Mesenchymal stem cell (in vitro differentiated cells and primary cell): ENCODE data around the gene KLHL18.

Source experiments
- DNase-seq: peaks from one replicate; pipeline ENCODE4 v3.0.0-alpha.2; 2013
- H2AFZ ChIP-seq: one replicate; pipeline ENCODE4 v1.6.1; 2013; ENCODE audit warnings: low read depth, mild to moderate bottlenecking, control low read depth, inconsistent platforms, low read length, moderate library complexity
- H2AK5ac ChIP-seq: 2 replicates; pipeline ENCODE4 v1.6.1; 2013; ENCODE audit warnings: low read length, moderate library complexity, mild to moderate bottlenecking, inconsistent platforms; ENCODE audit not compliant: severe bottlenecking
- H2BK120ac ChIP-seq: one replicate; pipeline ENCODE4 v1.6.1; 2013; ENCODE audit warnings: low read depth, mild to moderate bottlenecking, inconsistent platforms, low read length, moderate library complexity
- H2BK12ac ChIP-seq, 2 experiments: one replicate each; pipeline ENCODE4 v1.6.1; 2013; ENCODE audit warnings: inconsistent platforms in 2 of 2, low read length in 2 of 2, mild to moderate bottlenecking in 2 of 2, moderate library complexity in 2 of 2, control low read depth in 1 of 2
- H2BK15ac ChIP-seq: one replicate; pipeline ENCODE4 v1.6.1; 2013; ENCODE audit warnings: mild to moderate bottlenecking, low read depth, inconsistent platforms; ENCODE audit not compliant: poor library complexity, severe bottlenecking
- H2BK5ac ChIP-seq: 2 replicates; pipeline ENCODE4 v1.6.1; 2013; ENCODE audit warnings: low read depth, mild to moderate bottlenecking, low read length, control low read depth, inconsistent platforms; ENCODE audit not compliant: poor library complexity, severe bottlenecking
- H3K14ac ChIP-seq, 2 experiments: one replicate each; pipeline ENCODE4 v1.6.1; 2013; ENCODE audit warnings: inconsistent platforms in 2 of 2, low read length in 2 of 2, control low read depth in 1 of 2, mild to moderate bottlenecking in 1 of 2, moderate library complexity in 1 of 2
- H3K18ac ChIP-seq, 2 experiments: one replicate each; pipeline ENCODE4 v1.6.1; 2013; ENCODE audit warnings: inconsistent platforms in 2 of 2, low read length in 2 of 2, control low read depth in 1 of 2, low read depth in 1 of 2, mild to moderate bottlenecking in 1 of 2
- H3K23ac ChIP-seq, 2 experiments: one replicate each; pipeline ENCODE4 v1.6.1; 2013; ENCODE audit warnings: inconsistent platforms in 2 of 2, low read length in 2 of 2, mild to moderate bottlenecking in 2 of 2, moderate library complexity in 2 of 2, control low read depth in 1 of 2
- H3K27ac ChIP-seq: 2 replicates; pipeline ENCODE4 v1.5.1; 2013; ENCODE audit warnings: mild to moderate bottlenecking, moderate library complexity, low read length, control low read depth, inconsistent platforms; ENCODE audit not compliant: poor library complexity, severe bottlenecking
- H3K27me3 ChIP-seq, 2 experiments: 2 replicates each; pipeline versions ENCODE4 v1.6.1 to v1.7.0; 2013; ENCODE audit warnings: low read length in 2 of 2, mild to moderate bottlenecking in 2 of 2, moderate library complexity in 2 of 2, control low read depth in 1 of 2, inconsistent platforms in 1 of 2; ENCODE audit not compliant: control insufficient read depth in 1 of 2, insufficient read depth in 1 of 2
- H3K36me3 ChIP-seq, 2 experiments: 2 replicates each; pipeline versions ENCODE4 v1.6.1 to v1.7.0; 2013; ENCODE audit warnings: low read length in 2 of 2, control low read depth in 1 of 2, inconsistent platforms in 1 of 2, low read depth in 1 of 2, mild to moderate bottlenecking in 1 of 2; ENCODE audit not compliant: insufficient read depth in 2 of 2, control insufficient read depth in 1 of 2
- H3K4ac ChIP-seq, 2 experiments: one replicate each; pipeline ENCODE4 v1.6.1; 2013; ENCODE audit warnings: inconsistent platforms in 2 of 2, low read length in 2 of 2, mild to moderate bottlenecking in 2 of 2, moderate library complexity in 2 of 2, control low read depth in 1 of 2, low read depth in 1 of 2
- H3K4me1 ChIP-seq: 2 replicates; pipeline ENCODE4 v1.6.1; 2013; ENCODE audit warnings: low read depth, low read length, control low read depth; ENCODE audit not compliant: control insufficient read depth, insufficient read depth
- H3K4me2 ChIP-seq: 2 replicates; pipeline ENCODE4 v1.6.1; 2013; ENCODE audit warnings: low read length, mild to moderate bottlenecking, inconsistent platforms; ENCODE audit not compliant: poor library complexity, severe bottlenecking
- H3K4me3 ChIP-seq, 2 experiments: 2 replicates each; pipeline versions ENCODE4 v1.5.1 to v1.7.0; 2013; ENCODE audit warnings: low read length in 2 of 2, mild to moderate bottlenecking in 2 of 2, control low read depth in 1 of 2, low read depth in 1 of 2; ENCODE audit not compliant: insufficient read depth in 1 of 2
- H3K79me1 ChIP-seq: replicated peaks from 2 replicates; pipeline ENCODE4 v1.6.1; 2013; ENCODE audit warnings: mild to moderate bottlenecking, control low read depth, low read length, inconsistent platforms; ENCODE audit not compliant: poor library complexity, severe bottlenecking
- H3K9ac ChIP-seq: 2 replicates; pipeline ENCODE4 v1.7.0; 2013; ENCODE audit warnings: mild to moderate bottlenecking, low read length, moderate library complexity
- H3K9me3 ChIP-seq: 2 replicates; pipeline ENCODE4 v1.7.0; 2013; ENCODE audit warnings: mild to moderate bottlenecking, low read length; ENCODE audit not compliant: control insufficient read depth
- H4K8ac ChIP-seq: one replicate; pipeline ENCODE4 v1.6.1; 2013; ENCODE audit warnings: inconsistent platforms, mild to moderate bottlenecking, low read length, moderate library complexity
- H4K91ac ChIP-seq: one replicate; pipeline ENCODE4 v1.6.1; 2013; ENCODE audit warnings: mild to moderate bottlenecking, low read length, inconsistent platforms
- WGBS: methylation state at CpG from one replicate; pipeline ENCODE4 v1.1.7; 2013; ENCODE audit warnings: mixed read lengths; 5-methylcytosine and 5-hydroxymethylcytosine counted together

Gene KLHL18

GRCh38 chr3:47318916-47319315 lies 36.2 kb downstream of the KLHL18 start:
- no peak overlapping the region for H4K8ac ChIP-seq
- H2AFZ ChIP-seq, result no peak overlapping the region
- no peak overlapping the region for H2BK120ac ChIP-seq
- no peak overlapping the region for H3K18ac ChIP-seq
- no peaks in the 10 kb centered on the region for H3K27me3 ChIP-seq
- H2BK5ac ChIP-seq, result no peak overlapping the region
- H3K9me3 ChIP-seq, result no peaks in the 10 kb centered on the region
- no peak overlapping the region for H3K4ac ChIP-seq
- H3K9ac ChIP-seq, result no peak overlapping the region
- H3K4me2 ChIP-seq, result no peak overlapping the region
- no peak overlapping the region for H2AK5ac ChIP-seq
- H3K23ac ChIP-seq, result no peak overlapping the region
- no peak overlapping the region for H3K27ac ChIP-seq
- peak; percentile 14 for DNase-seq
- peaks cover 16% of the 10 kb centered on the region for H3K4me1 ChIP-seq
- H2BK15ac ChIP-seq, result no peak overlapping the region
- H3K79me1 ChIP-seq, result peaks cover 33% of the 10 kb centered on the region
- no peak overlapping the region for H3K4me3 ChIP-seq
- H2BK12ac ChIP-seq, result no peak overlapping the region
- WGBS, result no CpG with 5 or more reads among the region's 1 CpG
- peak overlapping the region in 1 of 2 experiments; percentile 45 for H3K14ac ChIP-seq
- peaks cover 22 to 44% of the 10 kb centered on the region in 2 experiments for H3K36me3 ChIP-seq
- no peak overlapping the region for H4K91ac ChIP-seq

DNA sequence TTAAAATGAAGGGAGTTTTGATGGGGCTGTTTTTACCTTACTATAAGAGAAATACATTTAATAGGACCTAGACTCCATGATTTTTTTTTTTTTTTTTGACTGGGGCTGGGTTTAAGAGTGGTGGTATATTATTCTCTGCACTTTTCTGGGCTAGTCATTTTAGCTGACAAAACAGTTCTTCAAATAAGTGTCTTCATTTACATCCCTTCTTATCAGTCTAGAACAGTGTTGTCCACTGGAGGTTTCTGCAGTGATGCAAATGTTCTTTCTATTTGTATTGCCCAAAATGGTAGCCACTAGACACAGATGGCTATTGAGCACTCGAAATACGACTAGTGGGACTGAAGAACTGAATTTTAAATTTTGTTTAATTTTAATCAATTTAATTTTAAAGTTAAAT lies 37.2 kb downstream of the KLHL18 start:
- no peak overlapping the region for H2AFZ ChIP-seq
- no peak overlapping the region for H2BK15ac ChIP-seq
- H3K4ac ChIP-seq, result no peak overlapping the region
- no peak overlapping the region for H2BK12ac ChIP-seq
- no peak overlapping the region for H2BK120ac ChIP-seq
- no peak overlapping the region for H3K18ac ChIP-seq
- no peak overlapping the region for H3K4me2 ChIP-seq
- H3K23ac ChIP-seq, result no peak overlapping the region
- peaks cover 17% of the 10 kb centered on the region for H3K4me1 ChIP-seq
- H2AK5ac ChIP-seq, result no peak overlapping the region
- H4K91ac ChIP-seq, result no peak overlapping the region
- no peak for DNase-seq
- H3K9me3 ChIP-seq, result no peaks in the 10 kb centered on the region
- H3K36me3 ChIP-seq, result peaks cover 22 to 52% of the 10 kb centered on the region in 2 experiments
- H3K79me1 ChIP-seq, result peaks cover 34% of the 10 kb centered on the region
- no CpG with 5 or more reads among the region's 2 CpGs for WGBS
- H3K27me3 ChIP-seq, result no peaks in the 10 kb centered on the region
- no peak overlapping the region for H3K14ac ChIP-seq
- H3K27ac ChIP-seq, result no peak overlapping the region
- H2BK5ac ChIP-seq, result no peak overlapping the region
- no peak overlapping the region for H4K8ac ChIP-seq
- no peak overlapping the region for H3K4me3 ChIP-seq
- no peak overlapping the region for H3K9ac ChIP-seq

GRCh38 chr3:47323431-47324277 lies 40.9 kb downstream of the KLHL18 start:
- Histone ChIP-seq H2BK12ac (no peak overlapping the region), H3K18ac (no peak overlapping the region), H2BK120ac (no peak overlapping the region), H3K4me2 (no peak overlapping the region), H3K4ac (no peak overlapping the region), H3K79me1 (peaks cover 37% of the 10 kb centered on the region), H4K91ac (peak overlapping the region; percentile 1), H3K27me3 (no peaks in the 10 kb centered on the region), H2AK5ac (peak overlapping the region; percentile 64), H3K4me3 (no peak overlapping the region), H3K36me3 (peaks cover 39 to 65% of the 10 kb centered on the region in 2 experiments), H3K14ac (no peak overlapping the region), H3K9me3 (no peaks in the 10 kb centered on the region), H3K4me1 (peaks cover 17% of the 10 kb centered on the region), H2BK15ac (no peak overlapping the region), H3K9ac (peak overlapping the region; percentile 28), H3K27ac (peak overlapping the region; percentile 47), H2AFZ (no peak overlapping the region), H3K23ac (peak overlapping the region in 1 of 2 experiments; percentile 3), H2BK5ac (peak overlapping the region; percentile 12), H4K8ac (no peak overlapping the region)
- 73% methylated on average over 7 of the region's 8 CpGs for WGBS
- DNase-seq, result no peak

DNA sequence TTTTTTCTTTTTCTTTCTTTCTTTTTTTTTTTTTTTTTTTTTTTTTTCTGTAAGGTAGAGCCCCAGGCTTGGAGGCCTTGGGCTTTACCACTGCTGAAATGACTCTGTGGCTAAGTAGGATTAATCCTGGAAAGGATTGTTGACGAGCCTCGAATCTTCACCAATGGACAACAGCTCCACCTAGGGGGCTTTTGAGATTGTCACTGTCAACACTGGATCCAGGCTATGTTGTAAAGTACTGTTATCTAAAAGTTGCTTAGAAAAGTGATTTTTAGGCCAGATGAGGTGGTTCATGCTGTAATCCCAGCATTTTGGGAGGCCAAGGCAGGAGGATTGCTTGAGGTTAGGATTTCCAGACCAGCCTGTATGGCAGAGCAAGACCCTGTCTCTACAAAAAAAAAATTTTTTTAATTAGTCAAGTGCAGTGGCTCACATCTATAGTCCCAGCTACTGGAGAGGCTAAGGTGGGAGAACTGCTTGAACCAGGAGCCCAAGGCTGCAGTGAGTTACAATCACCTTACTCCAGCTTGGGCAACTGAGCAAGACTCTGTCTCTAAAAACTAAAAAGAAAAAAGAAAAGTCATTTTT lies 41.6 kb downstream of the KLHL18 start:
- peak overlapping the region; percentile 28 for H3K9ac ChIP-seq
- H4K91ac ChIP-seq, result no peak overlapping the region
- no peak overlapping the region for H2BK120ac ChIP-seq
- no peak overlapping the region for H3K4me3 ChIP-seq
- no peak overlapping the region for H3K27ac ChIP-seq
- whole genome bisulfite sequencing, result 8% methylated on average over 2 of the region's 2 CpGs
- H3K14ac ChIP-seq, result no peak overlapping the region
- no peak overlapping the region for H3K23ac ChIP-seq
- peaks cover 42 to 67% of the 10 kb centered on the region in 2 experiments for H3K36me3 ChIP-seq
- H3K4me2 ChIP-seq, result no peak overlapping the region
- no peaks in the 10 kb centered on the region for H3K9me3 ChIP-seq
- no peak overlapping the region for H3K4ac ChIP-seq
- H3K27me3 ChIP-seq, result no peaks in the 10 kb centered on the region
- H4K8ac ChIP-seq, result no peak overlapping the region
- no peak overlapping the region for H2AFZ ChIP-seq
- H3K79me1 ChIP-seq, result peaks cover 36% of the 10 kb centered on the region
- no peak overlapping the region for H2BK5ac ChIP-seq
- no peak overlapping the region for H2AK5ac ChIP-seq
- H2BK15ac ChIP-seq, result no peak overlapping the region
- H3K4me1 ChIP-seq, result peaks cover 14% of the 10 kb centered on the region
- peak; percentile 88 for DNase-seq
- H2BK12ac ChIP-seq, result no peak overlapping the region
- no peak overlapping the region for H3K18ac ChIP-seq
